Neural cell (in vitro differentiated cells): ENCODE results near the gene MOCOS. TPM values are rescaled to one million over a fixed set of nuclear protein-coding genes. Genes with fewer than 3 reads are reported as not detected.

Source experiments
- H2AFZ ChIP-seq: fragments of 200-600, 300-800 bp; sonication (generic), shearing (Covaris generic); 2 replicates; pipeline ENCODE4 v1.6.0; 2014; ENCODE audit warnings: low read depth, mild to moderate bottlenecking, antibody characterized with exemption, low read length, moderate library complexity
- H3F3A ChIP-seq: fragments of 200-600 bp; shearing (Covaris generic); 2 replicates; pipeline ENCODE4 v1.6.1; 2016; ENCODE audit warnings: mild to moderate bottlenecking, moderate library complexity, mixed read lengths, antibody characterized with exemption, low read length; ENCODE audit not compliant: insufficient read depth, poor library complexity, severe bottlenecking
- H3K27ac ChIP-seq: fragments of 200-600, 300-800 bp; sonication (generic), shearing (Covaris generic); 2 replicates; pipeline ENCODE4 v1.5.1; 2014; ENCODE audit warnings: mild to moderate bottlenecking, low read length, moderate library complexity
- H3K27me3 ChIP-seq: fragments of 300-800, 200-600 bp; sonication (generic), shearing (Covaris generic); 2 replicates; pipeline ENCODE4 v1.6.0; 2014; ENCODE audit warnings: mild to moderate bottlenecking, low read depth, low read length, moderate library complexity; ENCODE audit not compliant: insufficient read depth
- H3K36me3 ChIP-seq: fragments of 300-800, 200-600 bp; sonication (generic), shearing (Covaris generic); 2 replicates; pipeline ENCODE4 v1.5.1; 2014; ENCODE audit warnings: mild to moderate bottlenecking, antibody characterized with exemption, low read length, moderate library complexity; ENCODE audit not compliant: insufficient read depth
- H3K4me2 ChIP-seq: fragments of 300-800, 200-600 bp; sonication (generic), shearing (Covaris generic); 2 replicates; pipeline ENCODE4 v1.6.0; 2014; ENCODE audit warnings: mild to moderate bottlenecking, low read length
- H3K4me3 ChIP-seq: fragments of 300-800, 200-600 bp; sonication (generic), shearing (Covaris generic); 2 replicates; pipeline ENCODE4 v1.5.1; 2014; ENCODE audit warnings: mild to moderate bottlenecking, low read length, moderate library complexity
- H3K79me2 ChIP-seq: fragments of 200-600 bp; shearing (Covaris generic); replicated peaks from 2 replicates; pipeline ENCODE4 v1.6.0; 2014; ENCODE audit warnings: mild to moderate bottlenecking, low read length, moderate library complexity; ENCODE audit not compliant: insufficient read depth
- H3K9ac ChIP-seq: fragments of 300-800, 200-600 bp; sonication (generic), shearing (Covaris generic); 2 replicates; pipeline ENCODE4 v1.6.1; 2016; ENCODE audit warnings: mild to moderate bottlenecking, low read length, mixed read lengths
- H3K9me2 ChIP-seq: fragments of 200-600 bp; shearing (Covaris generic); 2 replicates; pipeline ENCODE4 v1.6.1; 2016; ENCODE audit warnings: mild to moderate bottlenecking, low read length, mixed read lengths; ENCODE audit not compliant: insufficient read depth
- H3K9me3 ChIP-seq: fragments of 200-600, 300-800 bp; sonication (generic), shearing (Covaris generic); 2 replicates; pipeline ENCODE4 v1.6.1; 2016; ENCODE audit warnings: mild to moderate bottlenecking, mixed run types, low read length, moderate library complexity, mixed read lengths
- H4K20me1 ChIP-seq: fragments of 200-600 bp; shearing (Covaris generic); 2 replicates; pipeline ENCODE4 v1.6.1; 2016; ENCODE audit warnings: mild to moderate bottlenecking, mixed run types; ENCODE audit not compliant: insufficient read depth
- CTCF ChIP-seq: fragments of 450-650 bp; IDR thresholded peaks from 2 replicates; pipeline ENCODE4 v1.5.1; 2014; ENCODE audit warnings: antibody characterized with exemption, mild to moderate bottlenecking, moderate library complexity; ENCODE audit not compliant: poor library complexity, severe bottlenecking
- EP300 ChIP-seq: fragments of 450-650 bp; conservative IDR thresholded peaks from 2 replicates; pipeline ENCODE4 v1.6.1; 2014; ENCODE audit warnings: antibody characterized with exemption, mild to moderate bottlenecking, moderate library complexity; ENCODE audit not compliant: poor library complexity, severe bottlenecking
- EZH2 ChIP-seq: fragments of 200-600, 300-800 bp; shearing (Covaris generic), sonication (generic); IDR thresholded peaks from 2 replicates; pipeline ENCODE4 v1.6.1; 2014; ENCODE audit warnings: antibody characterized with exemption, low read length, borderline replicate concordance, mild to moderate bottlenecking; ENCODE audit not compliant: insufficient read depth, poor library complexity, severe bottlenecking
- MXI1 ChIP-seq: fragments of 450-650 bp; conservative IDR thresholded peaks from 2 replicates; pipeline ENCODE4 v1.6.1; 2014; ENCODE audit warnings: antibody characterized with exemption, mild to moderate bottlenecking; ENCODE audit not compliant: poor library complexity, severe bottlenecking
- POLR2AphosphoS5 ChIP-seq: IDR thresholded peaks from 2 replicates; pipeline ENCODE4 v1.6.1; 2012
- RAD21 ChIP-seq: fragments of 450-650 bp; conservative IDR thresholded peaks from 2 replicates; pipeline ENCODE4 v1.6.1; 2014; ENCODE audit warnings: antibody characterized with exemption, mild to moderate bottlenecking, moderate library complexity
- REST ChIP-seq: IDR thresholded peaks from 2 replicates; pipeline ENCODE4 v1.6.1; 2012; ENCODE audit warnings: borderline replicate concordance
- SMC3 ChIP-seq: fragments of 450-650 bp; conservative IDR thresholded peaks from 2 replicates; pipeline ENCODE4 v1.6.1; 2014; ENCODE audit warnings: antibody characterized with exemption, mild to moderate bottlenecking, moderate library complexity; ENCODE audit not compliant: poor library complexity
- TAF1 ChIP-seq: IDR thresholded peaks from 2 replicates; pipeline ENCODE4 v1.6.1; 2012; ENCODE audit warnings: low read depth
- polyA plus RNA-seq: library from polyadenylated mRNA; depleted of rRNA; stranded (reverse); fragments of >200 nt; gene quantifications from 2 replicates; pipeline ENCODE4 v1.2.3, GENCODE V29; 2014

MOCOS gene
- polyA plus RNA-seq, 1 donor from 2014 or later = not detected

- no peak overlapping the region for H2AFZ ChIP-seq
- H3F3A ChIP-seq = no peaks in the 10 kb centered on the region
- H3K27ac ChIP-seq = no peak overlapping the region
- H3K79me2 ChIP-seq = no peaks in the 10 kb centered on the region
- no peak overlapping the region for H3K4me2 ChIP-seq
- no peak overlapping the region for H3K9ac ChIP-seq
- TF ChIP-seq TAF1 (no peak), CTCF (no peak), RAD21 (no peak), SMC3 (no peak), POLR2AphosphoS5 (no peak), EP300 (no peak)
- no peaks in the 10 kb centered on the region for H3K9me2 ChIP-seq
- no peaks in the 10 kb centered on the region for H3K27me3 ChIP-seq
- no peak overlapping the region for H3K4me3 ChIP-seq
- H3K36me3 ChIP-seq = peaks cover 3% of the 10 kb centered on the region
- H3K9me3 ChIP-seq = no peaks in the 10 kb centered on the region
- no peaks in the 10 kb centered on the region for H4K20me1 ChIP-seq
Observed at GRCh38 chr18:36152781-36153180, 34.5 kb upstream of the MOCOS start.

- H3K9ac ChIP-seq = no peak overlapping the region
Observed at GRCh38 chr18:36153203-36153602, 34.1 kb upstream of the MOCOS start.

More at GRCh38 chr18:36153203-36153602, 34.1 kb upstream of the MOCOS start:
- H3K4me2 ChIP-seq = no peak overlapping the region
- H3K27me3 ChIP-seq = no peaks in the 10 kb centered on the region
- H3K27ac ChIP-seq = no peak overlapping the region
- no peak overlapping the region for H2AFZ ChIP-seq
- H3K9me2 ChIP-seq = no peaks in the 10 kb centered on the region
- no peaks in the 10 kb centered on the region for H3K9me3 ChIP-seq
- no peak for TF ChIP-seq TAF1
- TF ChIP-seq MXI1 = no peak
- TF ChIP-seq SMC3 = no peak
- no peak for TF ChIP-seq POLR2AphosphoS5
- TF ChIP-seq EP300 = no peak
- TF ChIP-seq RAD21 = no peak
- no peak for TF ChIP-seq REST
- TF ChIP-seq EZH2 = no peak
- no peak for TF ChIP-seq CTCF
- no peak overlapping the region for H3K4me3 ChIP-seq
- H4K20me1 ChIP-seq = no peaks in the 10 kb centered on the region
- peaks cover 3% of the 10 kb centered on the region for H3K36me3 ChIP-seq
- no peaks in the 10 kb centered on the region for H3K79me2 ChIP-seq
- H3F3A ChIP-seq = no peaks in the 10 kb centered on the region
